HepG2 (cell line): Measurements from ENCODE around the gene C21orf58. TPM values are rescaled to one million over a fixed set of nuclear protein-coding genes. Genes with fewer than 3 reads are reported as not detected.

Source experiments
- CREBL2 ChIP-seq: sonication (generic); formaldehyde crosslinking; IDR thresholded peaks from 2 replicates; pipeline ENCODE4 v1.8.1; 2023; ENCODE audit warnings: missing genetic modification reagents, mild to moderate bottlenecking, borderline replicate concordance
- FOXA3 ChIP-seq: IDR thresholded peaks from 2 replicates; pipeline ENCODE4 v1.6.1; 2016; ENCODE audit warnings: missing genetic modification reagents, missing compliant biosample characterization
- HNF1B ChIP-seq: sonication (generic); formaldehyde crosslinking; IDR thresholded peaks from 2 replicates; pipeline ENCODE4 v1.5.1; 2020; ENCODE audit warnings: mild to moderate bottlenecking, moderate library complexity, missing genetic modification reagents
- HNRNPLL ChIP-seq: fragments of 200-400 bp; formaldehyde crosslinking; IDR thresholded peaks from 2 replicates; pipeline ENCODE4 v1.6.1; 2017; ENCODE audit warnings: mild to moderate bottlenecking, low read depth, low read length; ENCODE audit not compliant: poor library complexity, severe bottlenecking
- JARID2 ChIP-seq: sonication (generic); formaldehyde crosslinking; IDR thresholded peaks from 2 replicates; pipeline ENCODE4 v1.8.1; 2023; ENCODE audit warnings: missing genetic modification reagents, inconsistent platforms; ENCODE audit not compliant: insufficient replicate concordance
- NFKB2 ChIP-seq: sonication (generic); formaldehyde crosslinking; IDR thresholded peaks from 2 replicates; pipeline ENCODE4 v1.4.0; 2020; ENCODE audit warnings: missing genetic modification reagents, borderline replicate concordance
- NR2F2 ChIP-seq: IDR thresholded peaks from 2 replicates; pipeline ENCODE4 v1.6.1; 2012; ENCODE audit warnings: low read depth, inconsistent platforms, borderline replicate concordance
- NR2F6 ChIP-seq, 2 experiments: IDR thresholded peaks; 2 replicates each; pipeline ENCODE4 v1.6.1; 2016; ENCODE audit warnings: antibody characterized with exemption in 1 of 2, mild to moderate bottlenecking in 1 of 2
- PAX8 ChIP-seq: sonication (generic); formaldehyde crosslinking; IDR thresholded peaks from 2 replicates; pipeline ENCODE4 v1.8.0; 2022; ENCODE audit warnings: mild to moderate bottlenecking, missing genetic modification reagents, borderline replicate concordance
- POLR2A ChIP-seq, 2 experiments: IDR thresholded peaks; 2 replicates each; pipeline ENCODE4 v1.6.1; 2011; ENCODE audit warnings: low read depth in 2 of 2, low read length in 2 of 2, mild to moderate bottlenecking in 1 of 2, moderate library complexity in 1 of 2; ENCODE audit not compliant: insufficient read depth in 1 of 2
- TBX3 ChIP-seq: fragments of 450-650 bp; IDR thresholded peaks from 2 replicates; pipeline ENCODE4 v1.6.1; 2017; ENCODE audit warnings: antibody characterized with exemption, mild to moderate bottlenecking, inconsistent platforms, borderline replicate concordance
- TEAD2 ChIP-seq: sonication (generic); formaldehyde crosslinking; IDR thresholded peaks from 2 replicates; pipeline ENCODE4 v1.9.0; 2021; ENCODE audit warnings: missing genetic modification reagents
- TRIM24 ChIP-seq: sonication (generic); formaldehyde crosslinking; IDR thresholded peaks from 2 replicates; pipeline ENCODE4 v1.8.0; 2022; ENCODE audit warnings: mild to moderate bottlenecking, missing genetic modification reagents
- ZFP90 ChIP-seq: sonication (generic); formaldehyde crosslinking; IDR thresholded peaks from 2 replicates; pipeline ENCODE4 v1.8.0; 2022; ENCODE audit warnings: missing genetic modification reagents, mild to moderate bottlenecking, inconsistent platforms, borderline replicate concordance
- ZKSCAN5 ChIP-seq: sonication (generic); formaldehyde crosslinking; IDR thresholded peaks from 2 replicates; pipeline ENCODE4 v1.5.1; 2020; ENCODE audit warnings: mild to moderate bottlenecking, missing genetic modification reagents
- ZNF136 ChIP-seq: sonication (generic); formaldehyde crosslinking; IDR thresholded peaks from 2 replicates; pipeline ENCODE4 v1.8.1; 2022; ENCODE audit warnings: low read depth, mild to moderate bottlenecking, moderate library complexity, missing genetic modification reagents
- ZNF318 ChIP-seq: sonication (generic); formaldehyde crosslinking; IDR thresholded peaks from 2 replicates; pipeline ENCODE4 v1.4.0; 2020; ENCODE audit warnings: mild to moderate bottlenecking, missing genetic modification reagents
- ZNF567 ChIP-seq: sonication (generic); formaldehyde crosslinking; IDR thresholded peaks from 2 replicates; pipeline ENCODE4 v1.8.1; 2023; ENCODE audit warnings: mild to moderate bottlenecking, missing genetic modification reagents, borderline replicate concordance
- ZNF75D ChIP-seq: sonication (generic); formaldehyde crosslinking; IDR thresholded peaks from 2 replicates; pipeline ENCODE4 v1.8.1; 2023; ENCODE audit warnings: missing genetic modification reagents, mild to moderate bottlenecking, borderline replicate concordance
- polyA plus RNA-seq, 8 experiments: library from polyadenylated mRNA; depleted of rRNA in 3 of 8; stranded (reverse) in 7 of 8; unstranded in 1 of 8; fragments of >200 nt; fragmentation: Illumina TruSeq in 4 of 8; extraction: Trizol in 4 of 8; gene quantifications; 2 replicates each; pipeline versions ENCODE4 v1.2.1 to v1.2.3, GENCODE V29; 2011 to 2016; ENCODE audit warnings: low read depth in 4 of 8, missing spikeins in 1 of 8, mixed read lengths in 1 of 8; ENCODE audit not compliant: insufficient read depth in 1 of 8
- total RNA-seq, 5 experiments: library from RNA; depleted of rRNA; stranded (reverse); fragments of >200 nt; fragmentation: Illumina TruSeq; extraction: Trizol; gene quantifications; 2 replicates each; pipeline ENCODE4 v1.2.3, GENCODE V29; 2016; ENCODE audit warnings: low read depth in 1 of 5

Gene C21orf58
- total and polyA plus RNA-seq, 2 of the 13 experiments (the other 11 are each of a cell fraction or from before 2014, with no cell fraction given): 3.5 to 6.8 TPM

GRCh38 chr21:46285761-46286647, 37.7 kb downstream of the C21orf58 start, which contains the start of gene YBEY (continued):
- TF ChIP-seq ZNF318 (0 out of 2 replicates have a peak, but pooled peaks have one; percentile 23), HNRNPLL (peak; percentile 77), NR2F2 (no peak), JARID2 (CRISPR knock-in tag) (peak; percentile 66), ZNF75D (no peak), FOXA3 (CRISPR knock-in tag) (peak; percentile 52), TRIM24 (CRISPR knock-in tag) (no peak), HNF1B (CRISPR knock-in tag) (no peak), TEAD2 (CRISPR knock-in tag) (peak; percentile 32; the same call in 1 of the 2 replicates), NFKB2 (peak; percentile 85; the same call in 1 of the 2 replicates), ZNF136 (CRISPR knock-in tag) (no peak), ZKSCAN5 (CRISPR knock-in tag) (no peak), CREBL2 (peak; percentile 77; the same call in 1 of the 2 replicates), POLR2A (IDR thresholded peaks at IDR 0.05; ENCODE audit: insufficient read depth in 1 of 2, low read depth in 2 of 2, low read length in 2 of 2) (peak; percentile 75 to 80), NR2F6 (IDR thresholded peaks at IDR 0.05) (no peak), NR2F6 (CRISPR knock-in tag; IDR thresholded peaks at IDR 0.05) (no peak), TBX3 (no peak), PAX8 (peak; percentile 39; the same call in 1 of the 2 replicates), ZNF567 (CRISPR knock-in tag) (no peak), ZFP90 (CRISPR knock-in tag) (no peak; the same call in 1 of the 2 replicates)
